Pancreas (tissue), 10 donors: ENCODE data around the gene POLN. TPM values are rescaled to one million over a fixed set of nuclear protein-coding genes. Genes with fewer than 3 reads are reported as not detected.

ENCODE experiments used
- ATAC-seq, 4 donors: fragments of 200-7000 bp; cut with Tn5 transposase; one replicate each; pipeline versions ENCODE4 v1.8.0 to v1.9.1; 2020; ENCODE audit warnings: mild to moderate bottlenecking in 4 of 4, moderate library complexity in 4 of 4
- DNase-seq, 6 donors: peaks; one replicate each; pipeline ENCODE4 v3.0.0-alpha.2; 2020
- FAIRE-seq: peaks from 2 replicates; lab custom pipeline; 2012; peaks lifted over from hg19 to GRCh38; lab: Jason Lieb, UNC
- H3K27ac ChIP-seq, 4 donors: fragments of 200-600 bp; sonication (generic); 1 replicate in 3 of 4; 2 replicates in 1 of 4; pipeline versions ENCODE4 v1.5.0 to v1.8.0; 2020
- H3K27me3 ChIP-seq, 4 donors: fragments of 200-600 bp; one replicate each; pipeline ENCODE4 v1.8.0; 2021
- H3K36me3 ChIP-seq, 3 donors: fragments of 200-600 bp; sonication (generic) in 1 of 3; one replicate each; pipeline versions ENCODE4 v1.5.0 to v1.8.0; 2020 to 2021
- H3K4me1 ChIP-seq, 3 donors: fragments of 200-600 bp; one replicate each; pipeline ENCODE4 v1.8.0; 2021
- H3K4me3 ChIP-seq, 4 donors: fragments of 200-600 bp; sonication (generic) in 2 of 4; one replicate each; pipeline versions ENCODE4 v1.5.0 to v1.8.0; 2020 to 2021
- H3K9me3 ChIP-seq, 4 donors: fragments of 200-600 bp; one replicate each; pipeline ENCODE4 v1.8.0; 2021
- CTCF ChIP-seq, 4 donors: fragments of 200-600 bp; sonication (generic) in 3 of 4; IDR thresholded peaks; one replicate each; pipeline versions ENCODE4 v1.5.0 to v1.8.0; 2021; ENCODE audit warnings: antibody characterized with exemption in 4 of 4
- WGBS, 2 donors: extraction: QIAGEN DNeasy Blood & Tissue Kit; methylation state at CpG; one replicate each; pipeline ENCODE4 v1.1.7; 2013; 5-methylcytosine and 5-hydroxymethylcytosine counted together
- intact Hi-C, 3 donors: fragments of 100-400 bp; cut with DNase I; formaldehyde crosslinking; loops; one replicate each; pipeline versions ENCODE4 v1.11.1 to v1.14.2; 2022
- polyA plus RNA-seq, 2 donors: library from polyadenylated mRNA; stranded (reverse); fragments of 200-250 nt; gene quantifications; one replicate each; pipeline ENCODE4 v1.2.3, GENCODE V29; 2013
- total RNA-seq, 6 donors: library from RNA; stranded (reverse); fragmentation: NEBNext Ultra II Directional in 4 of 6; extraction: Animal tissue kit (Norgen Biotek cat#: 25700) in 4 of 6; gene quantifications; one replicate each; pipeline versions ENCODE4 v1.2.1 to v1.2.4, GENCODE V29; 2021 to 2023
- donor health status: healthy with polysubstance abuse.
- donor health status: DM: no; HTN: no; CAD: no; lungs with moderate emphysema.
- donor health status: DM: no; HTN: no; CAD: no.
- donor health status: control.
- donor health status: control.
- donor health status: Bipolar disorder and iron deficiency.
- donor health status: DM: yes; HTN: yes; CAD: no.
- donor health status: DM: no; HTN: no; CAD: no.
- donor health status: DM: no; HTN: no; CAD: no.
- donor health status: DM: yes; HTN: yes; CAD: no.

POLN gene
- total and polyA plus RNA-seq, 8 donors = 0.95 to 3.6 (median 1.9) TPM

GRCh38 chr4:2136726-2137125, 105.2 kb downstream of the POLN start:
- Histone ChIP-seq H3K27ac (no peak overlapping the region), H3K27me3 (no peaks in the 10 kb centered on the region), H3K4me1 (no peaks in the 10 kb centered on the region), H3K36me3 (no peaks in the 10 kb centered on the region), H3K4me3 (no peak overlapping the region), H3K9me3 (no peaks in the 10 kb centered on the region)
- 20 to 41% methylated on average over 7 of the region's 7 CpGs for WGBS, 2 donors
- no peak for FAIRE-seq
- no peak for TF ChIP-seq CTCF (IDR thresholded peaks at IDR 0.05)
- intact Hi-C loops = no loop called here
- ATAC-seq = peak in 3 of 4 donors; percentile 28 to 70 (median 30)
- DNase-seq = no peak

- Histone ChIP-seq H3K9me3 (no peaks in the 10 kb centered on the region), H3K4me1 (no peaks in the 10 kb centered on the region), H3K27ac (no peak overlapping the region), H3K4me3 (no peak overlapping the region), H3K36me3 (no peaks in the 10 kb centered on the region), H3K27me3 (no peaks in the 10 kb centered on the region)
- ATAC-seq (peak in 2 of 4 donors; percentile 20 to 24), DNase-seq (no peak), FAIRE-seq (no peak)
- 74 to 79% methylated on average over 8 of the region's 8 CpGs for WGBS, 2 donors
- intact Hi-C loops = no loop called here
- TF ChIP-seq CTCF (IDR thresholded peaks at IDR 0.05) = no peak
Measured at GRCh38 chr4:2135083-2135482, 106.8 kb downstream of the POLN start.

GRCh38 chr4:2132438-2132837, 109.5 kb downstream of the POLN start:
- no peaks in the 10 kb centered on the region for H3K36me3 ChIP-seq
- H3K27ac ChIP-seq = no peak overlapping the region
- H3K9me3 ChIP-seq = no peaks in the 10 kb centered on the region
- ATAC-seq (no peak), DNase-seq (no peak), FAIRE-seq (no peak)
- no peaks in the 10 kb centered on the region for H3K4me1 ChIP-seq
- no peaks in the 10 kb centered on the region for H3K27me3 ChIP-seq
- TF ChIP-seq CTCF (IDR thresholded peaks at IDR 0.05) = no peak
- H3K4me3 ChIP-seq = no peak overlapping the region
- intact Hi-C loops = no loop called here

GRCh38 chr4:2127609-2128332, 114.2 kb downstream of the POLN start:
- no peak for TF ChIP-seq CTCF (IDR thresholded peaks at IDR 0.05)
- DNase-seq (no peak), FAIRE-seq (no peak), ATAC-seq (no peak)
- no peaks in the 10 kb centered on the region for H3K9me3 ChIP-seq
- H3K4me1 ChIP-seq = no peaks in the 10 kb centered on the region
- intact Hi-C loops = no loop called here
- no peaks in the 10 kb centered on the region for H3K27me3 ChIP-seq
- 85 to 86% methylated on average over 20 of the region's 20 CpGs for WGBS, 2 donors
- H3K27ac ChIP-seq = no peak overlapping the region
- no peak overlapping the region for H3K4me3 ChIP-seq
- H3K36me3 ChIP-seq = no peaks in the 10 kb centered on the region

GRCh38 chr4:2126309-2127043, 115.4 kb downstream of the POLN start:
- Histone ChIP-seq H3K4me1 (no peaks in the 10 kb centered on the region), H3K36me3 (no peaks in the 10 kb centered on the region), H3K27me3 (no peaks in the 10 kb centered on the region), H3K27ac (no peak overlapping the region), H3K9me3 (no peaks in the 10 kb centered on the region), H3K4me3 (no peak overlapping the region)
- no peak for ATAC-seq
- FAIRE-seq = no peak
- 90 to 92% methylated on average over 24 of the region's 24 CpGs for WGBS, 2 donors
- intact Hi-C loops = no loop called here
- DNase-seq = peak in 1 of 6 donors; percentile 46
- TF ChIP-seq CTCF (IDR thresholded peaks at IDR 0.05) = no peak
